Globus pallidus (tissue), 1 donor: ENCODE measurements around the gene PDPK1.

ENCODE experiments used
- DNase-seq: peaks from one replicate; pipeline ENCODE4 v3.0.0-alpha.2; 2015; ENCODE audit warnings: low spot score

PDPK1 gene

DNA sequence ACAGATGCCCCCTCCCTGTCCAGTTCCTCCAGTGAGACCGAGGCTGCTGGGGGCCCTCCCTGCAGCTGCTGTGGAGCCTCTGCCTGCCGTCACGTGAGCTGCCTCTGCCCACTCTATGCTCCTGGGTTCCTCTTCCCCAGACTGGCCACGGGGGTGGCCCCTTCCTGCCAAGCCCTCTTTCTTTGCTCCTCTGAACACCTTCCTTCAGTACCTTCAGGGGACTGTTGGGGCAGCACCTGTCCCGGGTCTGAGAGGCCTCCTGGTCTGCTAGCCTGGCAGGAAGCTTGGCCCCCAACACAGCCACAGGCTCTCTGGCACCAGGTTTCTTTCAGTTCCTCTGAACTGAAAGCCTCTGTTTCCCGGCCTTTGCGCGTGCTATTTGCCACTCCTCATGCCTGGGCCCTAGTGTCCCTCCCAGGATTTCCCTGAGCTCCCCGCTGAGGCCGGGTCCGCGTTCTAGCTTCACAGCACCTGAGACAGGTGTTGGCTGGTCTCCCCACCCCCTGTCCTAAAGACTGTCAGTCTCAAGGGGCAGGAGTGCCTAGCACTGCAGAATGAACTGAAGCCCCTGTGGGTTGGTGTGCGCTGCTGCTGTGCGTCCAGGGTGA lies 30.7 kb upstream of the PDPK1 start:
- DNase-seq = no peak

DNA sequence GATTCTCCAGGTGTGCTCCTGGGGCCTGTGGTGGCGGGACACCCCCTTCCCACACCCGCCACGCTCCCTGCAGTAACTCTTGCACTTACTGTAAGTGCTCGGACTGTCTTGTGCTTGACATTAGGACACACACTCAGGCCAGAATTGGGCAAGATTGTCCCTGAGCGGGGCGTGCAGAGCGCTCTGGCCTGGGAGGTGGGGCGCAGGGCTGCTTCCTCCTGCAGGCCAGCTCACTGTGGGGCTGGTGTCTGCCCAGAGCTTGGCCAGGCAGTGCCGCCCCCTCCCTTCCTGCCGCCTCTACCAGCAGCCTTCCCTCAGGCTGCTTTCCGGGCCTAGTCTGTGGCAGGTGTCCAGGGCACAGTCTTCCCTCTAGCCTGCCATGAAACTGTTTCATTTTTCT lies 30.2 kb upstream of the PDPK1 start:
- no peak for DNase-seq

DNA sequence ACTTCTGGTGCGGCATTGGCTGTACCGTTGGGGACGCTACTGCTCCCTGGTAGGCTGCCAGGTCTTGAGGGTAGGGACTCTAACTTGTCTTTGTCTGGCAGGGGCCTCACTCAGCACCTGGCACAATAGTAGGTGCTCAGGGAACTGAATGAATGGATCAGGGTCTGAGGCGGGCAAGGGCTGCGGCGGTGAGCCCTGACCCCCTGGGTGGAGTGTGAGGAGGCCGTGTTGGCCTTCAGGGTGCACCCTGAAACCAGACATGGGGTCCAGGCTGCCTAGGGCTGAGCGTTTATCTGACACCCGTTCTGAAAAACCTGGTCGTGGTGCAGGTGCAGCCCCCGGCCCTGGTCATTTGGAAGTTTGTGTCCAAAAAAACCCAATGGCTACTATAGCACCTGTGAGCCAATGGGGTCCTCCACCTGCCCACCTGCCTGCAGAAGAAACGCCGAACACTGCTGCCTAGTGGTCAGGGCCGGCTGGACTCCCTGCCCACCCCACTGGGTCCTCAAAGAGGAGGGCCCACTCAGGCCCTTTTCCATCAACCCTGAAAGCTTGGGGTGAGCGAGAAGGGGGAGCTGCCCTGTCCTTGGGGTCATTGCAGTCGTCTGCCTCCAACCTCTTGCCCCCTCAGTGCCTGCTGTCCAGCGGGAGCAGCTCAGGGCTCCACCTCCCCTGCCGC lies 29.0 kb upstream of the PDPK1 start:
- DNase-seq = no peak

DNA sequence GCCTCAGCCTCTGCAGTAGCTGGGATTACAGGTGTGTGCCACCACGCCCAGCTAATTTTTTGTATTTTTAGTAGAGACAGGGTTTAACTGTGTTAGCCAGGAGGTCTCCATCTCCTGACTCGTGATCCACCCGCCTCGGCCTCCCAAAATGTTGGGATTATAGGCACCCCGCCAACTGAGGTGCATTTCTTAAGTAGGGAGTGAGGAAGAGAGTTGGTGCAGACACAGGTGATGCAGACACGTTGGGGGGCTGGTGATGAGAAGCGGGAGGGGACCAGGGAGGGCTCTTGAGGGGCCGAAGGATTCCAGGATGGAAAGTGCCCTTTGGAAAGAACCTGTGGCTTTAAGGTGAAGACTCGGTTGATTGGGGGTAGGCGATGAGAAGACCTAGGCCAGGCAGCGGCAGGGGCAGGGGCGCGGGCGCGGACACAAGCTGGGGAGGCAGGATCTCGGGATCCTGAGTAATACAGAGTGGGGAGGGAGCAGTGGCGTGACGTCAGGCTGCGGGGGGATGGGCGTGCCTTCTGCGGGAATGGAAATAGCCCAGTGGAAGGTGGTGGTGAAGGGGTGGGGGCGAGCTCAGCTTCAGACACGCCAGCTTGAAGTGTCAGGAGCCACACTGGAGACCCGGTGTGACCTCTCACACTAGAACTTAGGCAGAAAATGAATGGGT lies 26.6 kb upstream of the PDPK1 start:
- no peak for DNase-seq

DNA sequence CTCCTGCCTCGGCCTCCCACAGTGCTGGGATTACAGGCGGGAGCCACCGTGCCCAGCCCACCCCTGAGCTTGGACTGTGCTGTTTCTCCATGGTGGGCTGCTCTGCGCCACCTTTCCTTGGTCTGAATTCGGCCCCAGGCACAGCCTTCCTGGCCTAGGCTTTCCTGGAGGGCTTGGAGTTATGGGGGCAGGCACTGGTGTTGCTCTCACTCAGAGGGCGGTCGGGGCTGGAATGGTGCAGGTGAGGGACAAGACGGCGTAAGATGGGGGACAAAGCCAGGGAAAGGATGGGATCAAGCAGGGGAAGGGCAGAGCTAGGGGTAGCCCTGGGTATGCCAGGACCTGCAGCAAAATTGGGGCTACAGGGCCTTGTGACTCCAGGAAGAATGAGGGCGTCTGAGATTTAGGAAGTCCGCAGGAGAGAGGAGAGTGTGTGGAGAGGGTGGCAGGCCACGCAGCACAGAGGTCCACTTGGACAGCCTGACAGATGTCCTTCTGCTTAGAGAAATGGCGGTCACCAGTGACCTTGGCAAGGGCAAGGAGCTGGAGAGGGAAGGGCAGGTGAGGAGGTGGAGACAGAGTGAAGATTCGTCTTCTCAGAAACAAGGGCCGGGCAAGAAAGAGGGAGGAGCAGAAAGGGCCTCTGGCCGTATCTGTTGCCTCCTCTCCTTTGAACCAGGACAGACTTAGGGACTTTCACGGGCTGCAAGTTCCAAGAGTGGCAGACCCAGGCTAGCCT lies 25.7 kb upstream of the PDPK1 start:
- DNase-seq = no peak

DNA sequence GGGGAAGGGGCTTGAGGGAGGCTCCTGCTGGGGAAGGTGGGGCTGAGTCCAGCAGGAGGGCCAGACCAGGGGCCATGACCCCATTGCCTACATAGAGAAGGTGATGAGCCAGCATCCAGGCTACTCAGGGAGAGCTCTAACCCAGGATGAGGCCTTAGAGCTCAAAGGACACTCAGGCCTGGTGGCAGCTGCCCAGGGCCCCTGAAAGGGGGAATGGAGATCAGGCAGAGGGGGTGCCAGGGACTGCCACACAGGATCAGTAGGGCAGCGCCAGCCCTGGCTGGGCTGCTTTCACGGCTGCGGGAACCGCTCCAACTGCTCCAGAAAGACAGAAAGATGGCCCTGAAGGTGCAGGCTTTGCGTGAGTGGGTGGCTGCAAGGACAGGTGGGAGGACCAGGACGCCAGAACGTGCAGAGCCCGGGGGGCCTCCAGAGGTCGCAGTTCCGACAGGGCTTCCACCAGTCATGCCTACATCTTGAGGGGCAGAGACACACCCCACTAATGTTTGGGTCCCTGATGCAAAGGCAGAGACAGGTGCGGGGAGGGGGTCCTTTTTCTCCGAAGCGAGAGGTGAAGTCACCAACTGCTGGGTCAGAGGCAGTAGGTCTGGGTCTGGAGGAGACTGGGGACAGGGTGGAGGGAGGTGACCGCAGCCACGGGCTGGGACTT lies 25.0 kb upstream of the PDPK1 start:
- DNase-seq = no peak

DNA sequence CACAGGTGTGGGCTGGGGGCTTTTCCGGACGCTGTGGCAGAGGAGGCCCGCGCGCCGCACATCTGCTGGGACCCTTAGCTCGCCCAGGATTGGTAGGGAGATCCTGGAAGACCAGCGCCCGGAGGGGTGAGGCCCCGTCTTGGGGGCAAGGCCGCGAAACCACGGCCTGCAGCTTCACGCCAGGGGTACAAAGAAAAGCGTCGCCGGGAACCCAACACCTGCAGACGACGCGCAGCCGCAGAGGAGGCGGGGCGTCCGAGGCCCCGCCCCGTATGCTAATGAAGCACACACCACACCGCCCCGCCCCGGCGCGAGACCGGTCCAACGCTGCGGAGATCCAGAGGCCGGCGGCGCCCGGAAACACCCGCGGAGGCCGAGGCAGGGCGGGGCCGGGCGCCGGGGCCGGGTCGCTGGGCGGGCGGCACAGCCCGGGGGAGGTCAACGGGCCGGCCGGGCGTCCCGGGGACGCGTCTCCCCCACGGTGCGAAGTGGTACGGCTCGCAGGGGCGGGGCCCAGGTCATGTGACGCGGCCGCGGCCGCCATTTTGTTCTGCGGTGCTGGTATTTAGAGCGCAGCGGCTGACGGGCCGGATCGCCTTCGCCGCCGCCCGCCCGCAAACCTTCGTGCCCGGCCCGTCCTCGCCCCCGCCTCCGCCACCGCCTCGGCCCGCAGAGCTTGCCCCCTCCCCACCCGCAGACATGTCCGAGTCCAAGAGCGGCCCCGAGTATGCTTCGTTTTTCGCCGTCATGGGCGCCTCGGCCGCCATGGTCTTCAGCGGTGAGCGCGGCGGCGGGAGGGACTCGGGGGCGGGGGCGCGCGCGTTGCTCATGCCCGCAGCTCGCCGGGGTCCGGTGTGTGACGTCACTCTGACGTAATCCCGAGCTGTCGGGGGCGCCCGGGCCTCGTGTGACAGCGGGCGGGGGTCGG lies 24.2 kb upstream of the PDPK1 start, which contains the start of gene ATP6V0C:
TSS of gene ATP6V0C (plus strand) at position 548 of the 928 bp plus-strand sequence. CDS start at position 700, 152 bp downstream.
- DNase-seq = peak; percentile 89

DNA sequence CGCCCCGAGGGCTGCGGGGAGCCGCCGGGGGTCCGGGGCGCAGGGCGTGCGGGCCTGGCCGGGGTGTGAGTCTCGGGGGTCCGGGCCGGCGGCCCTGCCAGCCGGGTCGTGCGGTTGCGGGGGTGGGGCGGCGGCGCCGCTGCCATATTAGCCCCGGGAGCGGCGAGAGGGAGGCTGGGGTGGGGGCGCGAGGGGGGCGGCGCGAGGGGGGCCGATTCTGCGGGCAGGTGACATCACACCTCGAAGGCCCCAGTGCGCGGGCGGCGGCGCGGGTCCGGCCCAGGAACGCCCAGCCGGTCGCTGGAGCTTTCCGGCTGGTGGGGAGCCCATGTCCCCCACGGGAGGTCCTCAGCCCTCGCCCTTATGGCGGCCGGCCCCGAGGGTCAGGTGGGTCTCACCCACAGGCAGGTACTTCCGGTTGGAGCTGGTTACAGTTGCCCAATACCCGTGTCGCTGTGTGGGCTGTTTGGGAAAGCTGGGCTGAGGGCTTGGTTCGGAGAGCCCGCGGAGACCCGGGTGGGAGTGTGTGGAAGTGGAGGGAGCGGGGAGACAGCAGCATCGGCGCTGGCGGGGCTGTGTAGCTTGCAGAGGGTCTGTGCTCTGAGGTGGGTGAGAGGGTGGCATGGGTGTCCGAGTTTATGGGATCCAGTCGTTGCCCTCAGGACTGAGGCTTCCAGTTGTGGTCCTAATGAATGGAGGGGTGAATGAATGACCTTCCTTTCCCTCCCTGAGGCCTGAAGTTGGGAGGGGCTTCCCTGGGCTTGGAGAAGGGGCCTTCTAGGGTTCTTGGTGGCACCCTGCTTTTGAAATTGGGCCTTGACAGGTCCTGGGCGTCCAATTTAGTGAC lies 23.3 kb upstream of the PDPK1 start:
- DNase-seq = no peak

DNA sequence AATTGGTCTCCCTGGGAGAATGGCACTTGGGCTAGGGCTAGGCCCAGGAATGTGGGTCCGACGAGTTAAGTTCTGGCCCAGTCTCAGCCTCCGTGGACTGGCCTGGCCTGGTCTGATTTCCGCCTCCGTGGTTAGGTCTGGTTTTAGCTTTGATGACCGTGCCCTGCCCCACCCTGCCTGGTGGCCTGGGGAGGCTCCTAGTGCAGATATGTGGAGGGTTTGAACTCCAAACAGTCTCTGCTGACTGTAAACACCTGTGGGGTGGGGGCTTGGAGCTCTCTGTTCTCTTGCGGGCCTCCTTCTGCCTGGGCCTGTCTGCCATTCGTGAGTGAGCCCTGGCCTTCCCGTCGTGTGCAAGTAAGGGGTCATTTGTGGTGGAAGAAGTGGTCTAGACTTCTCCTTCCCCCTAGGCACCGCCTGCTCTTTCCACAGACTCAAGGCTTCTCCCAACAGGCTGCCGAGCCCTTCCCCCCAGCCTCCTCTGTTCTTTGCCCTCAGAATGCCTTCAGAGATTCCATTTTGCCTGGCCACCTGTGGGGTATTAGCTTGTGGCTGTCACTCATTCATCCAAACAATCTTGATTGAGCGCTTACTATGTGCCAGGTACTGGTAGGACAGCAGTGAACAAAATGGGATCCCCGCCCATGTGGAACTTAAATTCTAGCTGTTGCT lies 22.5 kb upstream of the PDPK1 start:
- no peak for DNase-seq

DNA sequence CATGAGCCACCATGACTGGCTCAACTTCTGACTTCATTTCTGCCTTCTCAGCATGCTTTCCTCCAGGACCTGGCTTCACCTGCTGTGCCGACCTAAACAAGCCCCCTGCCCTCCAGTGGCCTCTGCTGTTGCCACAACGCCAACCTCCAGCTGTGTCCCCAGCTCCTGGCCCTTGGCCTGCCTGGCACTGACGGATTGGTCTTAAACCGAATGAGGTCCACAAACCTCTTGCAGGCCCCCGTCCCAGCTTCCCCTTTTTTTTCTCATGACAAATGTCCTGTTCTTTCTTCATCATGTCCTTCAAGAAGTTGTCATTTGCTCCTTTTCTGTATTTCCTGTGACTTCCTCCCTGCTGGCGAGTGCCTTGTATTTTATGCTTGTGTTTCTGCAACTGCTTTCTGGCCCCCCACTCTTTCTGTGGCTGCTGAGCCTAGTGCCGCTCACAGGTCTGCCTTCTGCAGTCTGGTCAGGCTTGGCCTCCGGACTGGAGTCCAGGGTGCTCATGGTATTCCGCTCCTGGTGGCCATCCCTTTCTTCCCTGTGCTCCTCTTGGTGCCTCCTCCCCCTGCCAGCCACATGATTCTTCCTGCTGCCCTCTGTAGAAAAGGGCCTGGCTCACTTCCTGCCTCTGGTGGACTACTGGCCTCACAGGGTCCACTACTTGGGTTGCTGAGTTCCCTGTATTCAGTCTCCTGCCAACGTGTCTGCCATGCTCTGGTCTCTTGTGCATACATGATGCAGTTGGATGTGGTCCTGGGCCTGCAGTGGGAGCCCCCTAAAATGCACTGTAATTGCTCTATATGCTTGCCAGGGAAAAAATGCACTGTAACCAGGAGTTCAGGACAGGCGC lies 21.2 kb upstream of the PDPK1 start:
- DNase-seq = no peak

DNA sequence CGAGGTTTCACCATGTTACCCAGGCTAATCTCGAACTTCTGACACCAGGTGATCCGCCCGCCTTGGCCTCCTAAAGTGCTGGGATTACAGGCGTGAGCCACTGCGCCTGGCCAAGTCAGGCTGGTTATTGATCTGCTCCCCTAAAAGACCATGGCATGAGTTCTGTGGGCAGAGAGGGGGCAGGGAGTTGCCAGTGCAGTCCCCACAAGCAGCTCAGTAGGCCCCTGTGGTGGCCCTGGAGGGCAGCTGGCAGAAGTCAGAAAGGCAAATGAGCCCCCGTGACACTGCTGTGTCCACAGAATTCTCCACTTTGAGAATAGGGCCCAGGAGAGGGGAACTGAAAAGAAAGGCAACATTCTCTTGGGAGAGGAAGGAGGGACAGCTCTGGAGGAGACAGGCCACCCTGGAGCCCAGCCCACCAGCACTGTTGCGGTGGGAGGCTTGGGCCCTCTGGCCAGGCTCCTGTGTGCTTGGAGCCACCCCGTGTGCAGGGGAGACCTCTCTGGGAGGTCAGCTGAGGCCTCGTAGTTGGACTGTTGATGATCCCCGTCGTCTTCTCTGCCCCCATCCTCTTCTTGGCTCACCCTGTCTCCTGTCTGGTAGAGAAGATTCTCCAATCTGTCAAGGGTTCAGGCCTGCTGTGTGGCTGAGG lies 19.7 kb upstream of the PDPK1 start:
- no peak for DNase-seq

DNA sequence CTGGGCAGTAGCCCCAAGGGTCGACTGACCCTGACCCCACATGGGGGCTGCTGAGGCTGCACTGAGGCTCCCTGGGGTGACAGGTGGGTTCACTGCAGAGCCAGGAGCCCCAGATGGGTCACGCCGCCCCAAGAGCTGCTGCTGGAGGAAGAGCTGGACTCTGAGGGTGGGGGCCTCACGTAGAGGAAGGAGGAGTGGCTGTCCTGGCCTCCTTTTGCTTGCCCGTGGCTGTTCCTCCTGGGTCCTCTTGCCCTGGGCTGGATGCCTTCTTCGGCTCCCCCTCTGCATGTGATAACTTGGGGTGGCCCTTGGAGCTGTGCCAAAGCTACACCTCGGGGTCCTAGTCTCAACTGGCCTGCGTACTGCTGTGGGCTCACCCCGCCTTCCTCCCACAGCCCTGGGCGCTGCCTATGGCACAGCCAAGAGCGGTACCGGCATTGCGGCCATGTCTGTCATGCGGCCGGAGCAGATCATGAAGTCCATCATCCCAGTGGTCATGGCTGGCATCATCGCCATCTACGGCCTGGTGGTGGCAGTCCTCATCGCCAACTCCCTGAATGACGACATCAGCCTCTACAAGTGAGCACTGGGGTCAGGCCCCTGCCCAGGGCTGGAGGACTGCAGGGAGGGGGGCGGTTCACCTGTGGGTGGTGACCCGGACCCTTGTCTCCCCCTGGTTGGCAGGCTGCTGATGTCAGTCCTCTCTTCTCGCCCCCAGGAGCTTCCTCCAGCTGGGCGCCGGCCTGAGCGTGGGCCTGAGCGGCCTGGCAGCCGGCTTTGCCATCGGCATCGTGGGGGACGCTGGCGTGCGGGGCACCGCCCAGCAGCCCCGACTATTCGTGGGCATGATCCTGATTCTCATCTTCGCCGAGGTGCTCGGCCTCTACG lies 18.8 kb upstream of the PDPK1 start:
- DNase-seq = no peak

DNA sequence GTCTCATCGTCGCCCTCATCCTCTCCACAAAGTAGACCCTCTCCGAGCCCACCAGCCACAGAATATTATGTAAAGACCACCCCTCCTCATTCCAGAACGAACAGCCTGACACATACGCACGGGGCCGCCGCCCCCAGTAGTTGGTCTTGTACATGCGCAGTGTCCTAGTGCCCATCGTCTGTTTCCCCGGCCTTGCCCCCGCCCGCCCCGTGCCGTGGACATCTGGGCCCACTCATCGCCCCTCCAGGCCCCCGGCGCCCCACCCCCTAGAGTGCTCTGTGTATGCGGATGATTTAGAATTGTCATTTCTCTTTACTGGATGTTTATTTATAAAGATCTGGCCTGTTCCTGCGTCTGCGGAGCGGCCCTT lies 18.1 kb upstream of the PDPK1 start:
- no peak for DNase-seq

DNA sequence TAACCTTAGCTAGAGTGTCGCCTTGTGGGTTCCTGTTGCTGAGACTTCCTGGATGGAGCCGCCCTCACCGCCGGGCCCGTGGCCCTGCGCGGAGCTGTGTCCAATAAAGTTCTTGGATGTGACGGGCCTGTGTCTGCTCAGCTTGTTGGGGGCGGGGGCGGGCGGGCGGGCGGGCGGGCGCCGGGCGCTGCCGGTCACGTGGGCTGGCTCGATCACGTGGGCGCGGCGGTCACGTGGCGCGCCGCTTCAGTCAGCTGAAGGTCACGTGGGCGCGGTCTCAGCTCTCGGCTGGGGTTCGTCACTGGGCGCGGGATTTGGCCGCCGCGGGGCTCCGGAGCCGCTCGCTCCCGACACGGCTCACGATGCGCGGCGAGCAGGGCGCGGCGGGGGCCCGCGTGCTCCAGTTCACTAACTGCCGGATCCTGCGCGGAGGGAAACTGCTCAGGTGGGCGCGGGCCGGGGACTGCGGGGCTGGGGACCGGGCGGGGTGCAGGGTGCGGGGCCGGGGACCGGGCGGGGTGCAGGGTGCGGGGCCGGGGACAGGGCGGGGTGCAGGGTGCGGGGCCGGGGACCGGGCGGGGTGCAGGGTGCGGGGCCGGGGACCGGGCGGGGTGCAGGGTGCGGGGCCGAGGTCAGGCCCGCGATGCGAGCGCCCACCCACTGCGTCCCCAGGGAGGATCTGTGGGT lies 17.6 kb upstream of the PDPK1 start, which contains the start of gene AMDHD2:
TSS of gene AMDHD2 (plus strand) at position 275 of the 687 bp plus-strand sequence. CDS start at position 363, 88 bp downstream.
- peak; percentile 83 for DNase-seq

DNA sequence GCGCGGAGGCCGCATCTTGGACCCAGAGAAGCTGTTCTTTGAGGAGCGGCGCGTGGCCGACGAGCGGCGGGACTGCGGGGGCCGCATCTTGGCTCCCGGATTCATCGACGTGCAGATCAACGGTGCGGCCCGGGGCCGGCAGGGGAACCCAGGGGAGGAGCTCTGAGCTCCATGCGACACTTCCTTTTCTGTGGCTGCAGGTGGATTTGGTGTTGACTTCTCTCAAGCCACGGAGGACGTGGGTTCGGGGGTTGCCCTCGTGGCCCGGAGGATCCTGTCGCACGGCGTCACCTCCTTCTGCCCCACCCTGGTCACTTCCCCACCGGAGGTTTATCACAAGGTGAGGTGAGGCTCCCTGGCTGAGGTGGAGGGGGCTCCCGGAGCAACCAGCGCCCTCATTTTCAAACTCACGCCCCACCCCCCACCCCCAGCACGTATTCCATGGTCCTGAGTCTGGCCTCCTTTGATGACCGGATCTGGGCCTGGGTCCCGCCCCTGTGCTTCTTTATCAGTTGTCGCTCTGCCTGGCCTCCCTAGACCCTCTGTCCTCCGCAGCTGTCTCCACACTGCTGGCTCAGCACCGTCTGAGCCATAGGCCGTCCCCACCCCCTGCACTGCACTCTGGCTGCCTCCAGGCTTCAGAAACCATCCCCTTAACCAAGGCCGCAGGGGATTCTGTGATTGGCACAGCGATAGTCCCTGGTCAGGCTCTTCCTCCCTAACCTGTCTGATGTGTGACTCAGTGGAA lies 16.9 kb upstream of the PDPK1 start:
- DNase-seq = no peak
